C4-2B (cell line): Measurements from ENCODE around the gene HIF1AN.

Experiments used
- CTCF ChIP-seq: fragments of 450-650 bp; conservative IDR thresholded peaks from 2 replicates; pipeline ENCODE4 v1.5.1; 2017; ENCODE audit warnings: mild to moderate bottlenecking
- ZFX ChIP-seq: fragments of 450-650 bp; IDR thresholded peaks from 2 replicates; pipeline ENCODE4 v1.6.1; 2017

GRCh38 chr10:100508266-100508665 is 27.5 kb upstream of the HIF1AN start:
- TF ChIP-seq CTCF (no peak), ZFX (no peak)
